Epidermal melanocyte (primary cell): ENCODE data around the gene PANK4.

ENCODE experiments used
- DNase-seq: peaks from one replicate; pipeline ENCODE4 v3.0.0; 2011; ENCODE audit warnings: low spot score; ENCODE audit not compliant: insufficient read length

Gene PANK4

GRCh38 chr1:2477309-2477708 lies 49.1 kb downstream of the PANK4 start:
- DNase-seq: no peak

- no peak for DNase-seq
These were observed 50.1 kb downstream of the PANK4 start, which contains the start of gene PLCH2 for GRCh38 chr1:2476061-2476999. TSS of gene PLCH2 (plus strand) at chr1:2476289. CDS start at chr1:2476589, 300 bp downstream.

- no peak for DNase-seq
These were observed 50.8 kb downstream of the PANK4 start for GRCh38 chr1:2475571-2475970.

DNA sequence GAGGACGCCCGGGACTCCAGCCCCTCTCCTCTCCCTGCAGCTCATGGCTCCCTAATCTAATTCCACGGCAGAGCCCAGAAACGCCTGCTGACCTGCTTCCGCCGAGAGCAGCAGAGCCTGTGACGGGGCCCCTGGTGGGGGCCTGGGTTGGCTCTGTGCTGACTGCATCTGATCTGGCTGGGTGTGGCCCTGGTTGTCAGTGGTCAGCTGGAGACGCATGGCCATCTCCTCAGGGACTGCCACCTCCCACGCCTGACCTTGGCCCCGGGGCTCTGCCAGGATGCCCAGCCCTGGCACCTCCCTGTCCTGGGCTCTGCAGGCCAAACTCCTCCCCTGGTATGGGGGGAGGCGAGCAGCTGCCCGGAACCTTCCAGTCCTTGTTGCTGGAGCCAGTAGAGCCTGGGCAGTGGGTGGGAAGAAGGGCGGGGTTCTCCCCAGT lies 51.4 kb downstream of the PANK4 start:
- DNase-seq: no peak

DNA sequence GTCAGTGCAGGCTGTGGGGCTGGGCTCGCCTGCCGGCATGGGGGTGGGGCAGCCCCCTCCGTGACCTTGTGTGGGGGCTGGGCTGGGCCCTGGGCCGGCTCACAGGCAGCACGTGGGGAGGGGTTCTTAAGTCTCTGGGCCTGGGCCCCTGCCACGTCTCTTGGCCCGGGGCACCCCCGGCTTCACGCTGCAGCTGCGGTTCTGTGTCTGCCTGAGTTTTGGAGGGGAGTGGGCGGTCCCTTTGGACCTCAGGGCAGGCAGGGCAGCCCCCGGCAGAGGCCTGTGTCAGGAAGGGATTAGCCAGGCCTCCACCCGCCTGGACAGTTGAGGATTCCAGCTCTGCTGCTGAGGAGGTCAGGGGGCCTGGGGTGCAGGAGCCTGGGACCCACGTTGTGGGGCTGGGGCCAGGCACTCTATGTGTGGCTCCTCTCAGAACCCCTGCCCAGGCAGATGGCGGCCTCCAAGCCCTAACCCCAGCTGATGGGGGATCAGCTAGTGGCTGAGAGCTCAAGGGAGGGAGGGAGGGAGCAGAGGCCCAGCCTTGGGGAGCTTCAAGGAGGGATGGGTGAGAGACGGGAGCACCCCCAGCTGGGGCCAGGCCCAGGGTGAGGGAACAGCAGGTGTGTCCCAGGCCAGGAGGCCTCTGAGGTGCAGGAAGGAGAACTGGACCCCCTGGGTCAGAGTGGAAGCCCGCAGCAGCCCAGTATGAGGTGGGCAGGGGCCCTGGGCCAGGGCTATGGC lies 52.1 kb downstream of the PANK4 start:
- DNase-seq: no peak

DNA sequence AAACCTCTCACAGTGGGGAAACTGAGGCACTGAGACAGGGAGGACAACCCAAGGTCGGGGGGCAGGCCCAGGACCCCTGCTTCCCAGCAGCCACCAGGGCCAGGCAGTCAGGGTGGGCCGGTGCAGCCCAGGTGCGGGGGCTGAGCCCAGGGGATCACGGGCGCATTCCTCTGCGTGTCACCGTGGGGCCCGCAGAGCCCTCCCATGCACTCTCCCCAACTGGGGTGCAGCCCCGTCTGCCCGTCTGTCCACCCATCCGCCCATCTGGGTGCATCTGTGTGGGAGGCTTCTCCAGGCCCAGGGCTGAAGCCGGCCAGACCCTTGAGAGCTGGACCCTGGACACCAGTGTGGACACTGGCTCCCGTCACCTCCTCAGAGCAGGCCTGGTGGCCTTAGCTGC lies 53.2 kb downstream of the PANK4 start:
- no peak for DNase-seq

- no peak for DNase-seq
These were observed 53.7 kb downstream of the PANK4 start for GRCh38 chr1:2472561-2473177.

DNA sequence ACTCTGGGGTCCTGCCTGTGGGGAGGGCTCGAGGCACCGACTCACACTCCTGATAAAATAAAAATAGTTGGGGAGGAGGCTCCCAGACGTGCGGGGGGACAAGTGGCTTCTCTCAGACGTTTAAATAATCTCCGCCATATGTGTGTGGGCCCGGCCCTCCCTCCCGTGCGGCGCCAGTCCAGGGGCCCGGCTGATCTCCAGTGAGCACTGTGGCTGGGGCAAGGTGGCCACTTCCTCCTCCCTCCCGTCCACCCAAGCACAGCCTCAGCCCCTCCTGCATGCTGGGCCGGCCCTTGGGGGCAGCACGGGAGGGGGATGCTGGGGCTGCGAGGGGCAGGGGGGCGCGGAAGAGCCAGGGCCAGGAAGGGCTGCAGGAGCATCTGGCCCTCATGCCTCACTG lies 54.3 kb downstream of the PANK4 start:
- no peak for DNase-seq

- no peak for DNase-seq
These were observed 54.8 kb downstream of the PANK4 start for GRCh38 chr1:2471587-2472001.

DNA sequence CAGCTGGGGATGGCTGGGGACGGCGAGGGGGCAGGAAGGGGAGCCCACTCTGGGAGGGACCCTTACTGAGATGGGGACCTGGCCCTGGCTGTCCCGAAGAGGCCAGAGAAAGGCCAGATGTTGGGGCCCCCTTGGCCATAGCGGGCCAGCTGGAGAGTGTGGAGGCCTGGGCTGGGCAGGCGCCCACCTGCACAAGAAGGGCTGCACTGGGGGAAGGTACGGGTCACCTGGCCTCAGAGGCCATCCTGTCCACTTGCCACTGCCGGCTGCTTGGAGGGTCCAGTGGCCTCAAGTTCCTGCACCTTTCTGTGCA lies 55.3 kb downstream of the PANK4 start:
- no peak for DNase-seq

- no peak for DNase-seq
These were observed 55.9 kb downstream of the PANK4 start for GRCh38 chr1:2470290-2471158.

DNA sequence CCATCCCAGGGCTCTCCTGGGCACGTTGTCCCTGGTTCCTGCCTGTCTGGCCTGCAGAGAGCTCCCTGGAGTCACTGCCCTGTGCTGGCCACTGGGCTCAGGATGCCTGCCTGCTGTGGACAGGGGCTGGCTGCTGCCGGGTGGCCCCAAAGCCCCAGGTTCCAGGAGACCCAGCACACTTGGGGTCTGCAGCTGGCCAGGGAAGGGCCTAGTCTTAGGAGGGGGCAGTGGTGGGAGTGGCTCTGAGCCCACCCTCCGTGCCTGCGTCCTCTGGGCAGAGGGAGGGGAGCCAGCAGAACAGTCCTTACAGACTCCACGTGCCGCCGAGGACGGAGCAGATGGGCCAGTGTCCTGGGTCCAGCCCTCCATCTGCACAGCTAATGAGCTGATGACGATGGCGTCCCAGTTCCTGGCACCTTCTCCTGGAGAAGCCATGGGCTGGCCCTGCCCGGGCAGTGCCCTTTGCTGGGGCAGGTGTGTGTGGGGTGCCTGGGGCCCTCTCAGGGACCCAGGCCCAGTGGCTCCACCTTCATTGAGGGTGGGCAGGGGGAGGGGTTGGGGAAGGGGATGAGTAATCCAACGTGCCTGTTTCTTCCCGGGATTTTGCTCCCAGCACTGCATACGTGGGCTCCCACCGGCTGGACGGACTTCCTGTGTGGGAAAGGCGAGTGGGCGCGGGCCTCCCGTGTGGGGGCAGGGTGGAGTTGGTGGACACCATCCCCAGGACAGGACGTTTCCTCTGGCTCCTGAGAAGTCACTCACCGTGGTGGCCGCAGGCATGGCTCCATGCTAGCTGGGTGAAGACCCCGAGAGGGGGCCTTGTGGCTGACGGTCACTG lies 57.1 kb downstream of the PANK4 start:
- no peak for DNase-seq

- no peak for DNase-seq
These were observed 57.9 kb downstream of the PANK4 start for GRCh38 chr1:2468540-2468939.

GRCh38 chr1:2468041-2468472 lies 58.3 kb downstream of the PANK4 start:
- no peak for DNase-seq

- no peak for DNase-seq
These were observed 59.3 kb downstream of the PANK4 start for GRCh38 chr1:2466958-2467554.

- DNase-seq: no peak
These were observed 60.1 kb downstream of the PANK4 start for GRCh38 chr1:2466270-2466665.

- DNase-seq: no peak
These were observed 60.8 kb downstream of the PANK4 start for GRCh38 chr1:2465371-2466269.

DNA sequence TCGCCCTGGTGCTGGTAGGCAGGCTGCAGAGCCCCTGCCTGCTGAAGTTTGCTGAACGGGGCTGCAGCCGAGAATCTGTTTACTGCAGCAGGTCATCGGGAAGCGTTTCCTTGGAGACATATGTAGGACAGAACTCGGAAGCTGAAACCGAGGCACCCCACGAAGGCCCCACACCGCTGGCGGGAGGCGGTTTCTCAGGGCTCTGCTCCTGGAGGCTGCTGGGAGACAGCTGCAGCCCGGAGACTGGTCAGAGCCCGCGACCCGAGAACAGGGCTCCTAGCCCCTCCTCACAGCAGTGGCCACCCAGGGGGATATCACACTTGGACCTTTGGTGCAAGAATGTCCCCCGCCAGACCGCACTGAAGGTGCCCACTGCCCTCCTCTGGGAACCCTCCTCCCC lies 63.0 kb downstream of the PANK4 start:
- no peak for DNase-seq

GRCh38 chr1:2462819-2463218 lies 63.6 kb downstream of the PANK4 start:
- no peak for DNase-seq
